B cell (primary cell): ENCODE measurements around the gene REV1. TPM values are rescaled to one million over a fixed set of nuclear protein-coding genes. Genes with fewer than 3 reads are reported as not detected.

ENCODE experiments used
- ATAC-seq: fragments of 200-7000 bp; cut with Tn5 transposase; one replicate; pipeline ENCODE4 v1.10.0; 2021; ENCODE audit warnings: low read depth, mild to moderate bottlenecking, moderate number of reproducible peaks, moderate library complexity
- CTCF ChIA-PET: fragments of 350-600 bp; sonication (Branson Sonifier 250); formaldehyde crosslinking; loops from one replicate; lab custom pipeline; 2021; ENCODE audit warnings: antibody characterized with exemption, inconsistent platforms; lab: Charles Lee
- POLR2A ChIA-PET: fragments of 350-600 bp; sonication (Branson Sonifier 250); formaldehyde crosslinking; loops from one replicate; lab custom pipeline; 2021; ENCODE audit warnings: antibody characterized with exemption; lab: Charles Lee
- DNase-seq: peaks from one replicate; pipeline ENCODE4 v3.0.0; 2013
- H2AFZ ChIP-seq: 2 replicates; pipeline ENCODE4 v1.6.1; 2012; ENCODE audit warnings: mild to moderate bottlenecking, low read depth, low read length; ENCODE audit not compliant: insufficient read depth, poor library complexity, severe bottlenecking
- H3K27ac ChIP-seq, 2 donors: 1 replicate in 1 of 2; 2 replicates in 1 of 2; pipeline ENCODE4 v1.5.1; 2012 to 2013; ENCODE audit warnings: low read length in 2 of 2, mild to moderate bottlenecking in 2 of 2, moderate library complexity in 1 of 2
- H3K27me3 ChIP-seq, 4 experiments: fragments of 200-600 bp in 1 of 4; sonication (generic) in 1 of 4; replicated peaks in 1 of 4; 1 replicate in 2 of 4; 2 replicates in 2 of 4; pipeline versions ENCODE4 v1.6.1 to v1.7.0; 2013 to 2016; ENCODE audit warnings: low read length in 3 of 4, mild to moderate bottlenecking in 2 of 4, mixed read lengths in 1 of 4, moderate library complexity in 1 of 4; ENCODE audit not compliant: insufficient read depth in 4 of 4, control insufficient read depth in 3 of 4; ENCODE audit errors: control extremely low read depth in 1 of 4
- H3K36me3 ChIP-seq, 2 experiments: replicated peaks in 1 of 2; 1 replicate in 1 of 2; 2 replicates in 1 of 2; pipeline versions ENCODE4 v1.6.1 to v1.7.1; 2013; ENCODE audit warnings: low read length in 1 of 2; ENCODE audit not compliant: insufficient read depth in 2 of 2, control insufficient read depth in 1 of 2; ENCODE audit errors: control extremely low read depth in 1 of 2, extremely low read depth in 1 of 2
- H3K4me1 ChIP-seq, 2 donors: fragments of 200-600 bp in 1 of 2; sonication (generic) in 1 of 2; 1 replicate in 1 of 2; 2 replicates in 1 of 2; pipeline versions ENCODE4 v1.5.1 to v1.6.1; 2013 to 2017; ENCODE audit warnings: low read length in 2 of 2; ENCODE audit not compliant: control insufficient read depth in 2 of 2, insufficient read depth in 2 of 2
- H3K4me2 ChIP-seq: replicated peaks from 2 replicates; pipeline ENCODE3; 2012; ENCODE audit warnings: mild to moderate bottlenecking, low read depth, low read length; ENCODE audit not compliant: poor library complexity, severe bottlenecking
- H3K4me3 ChIP-seq, 5 experiments: fragments of 200-600 bp in 1 of 5; sonication (generic) in 1 of 5; 1 replicate in 3 of 5; 2 replicates in 2 of 5; pipeline versions ENCODE4 v1.5.1 to v1.7.0; 2011 to 2016; ENCODE audit warnings: low read length in 4 of 5, mild to moderate bottlenecking in 4 of 5, low read depth in 2 of 5, control low read depth in 1 of 5, moderate library complexity in 1 of 5; ENCODE audit not compliant: insufficient read depth in 1 of 5; ENCODE audit errors: control extremely low read depth in 1 of 5, extremely low read depth in 1 of 5
- H3K79me2 ChIP-seq: fragments of 200-600 bp; sonication (generic); one replicate; pipeline ENCODE4 v1.6.0; 2016; ENCODE audit warnings: low read length; ENCODE audit not compliant: control insufficient read depth, insufficient read depth
- H3K9ac ChIP-seq: fragments of 200-600 bp; sonication (generic); 2 replicates; pipeline ENCODE4 v1.6.1; 2017; ENCODE audit warnings: mild to moderate bottlenecking, low read length, moderate library complexity
- H3K9me3 ChIP-seq, 3 donors: one replicate each; pipeline versions ENCODE4 v1.6.1 to v1.7.1; 2013; ENCODE audit warnings: low read length in 2 of 3; ENCODE audit not compliant: control insufficient read depth in 2 of 3, insufficient read depth in 1 of 3; ENCODE audit errors: control extremely low read depth in 1 of 3
- H4K20me1 ChIP-seq: 2 replicates; pipeline ENCODE4 v1.6.0; 2012; ENCODE audit warnings: mild to moderate bottlenecking, low read length; ENCODE audit not compliant: insufficient read depth, control insufficient read depth, poor library complexity, severe bottlenecking
- H3K27ac Mint-ChIP-seq: one replicate; pipeline ENCODE4 v1.8.0; 2021; ENCODE audit warnings: mixed read lengths
- H3K27me3 Mint-ChIP-seq: one replicate; pipeline ENCODE4 v1.8.0; 2021; ENCODE audit warnings: mixed read lengths
- H3K4me1 Mint-ChIP-seq: one replicate; pipeline ENCODE4 v1.8.0; 2021; ENCODE audit warnings: mixed read lengths
- H3K4me3 Mint-ChIP-seq: one replicate; pipeline ENCODE4 v1.8.0; 2021; ENCODE audit warnings: mixed read lengths
- H3K9me3 Mint-ChIP-seq: one replicate; pipeline ENCODE4 v1.8.0; 2022; ENCODE audit warnings: mixed read lengths; ENCODE audit not compliant: insufficient read depth
- CTCF ChIP-seq: fragments of 200-600 bp; IDR thresholded peaks from one replicate; pipeline ENCODE4 v1.8.0; 2022; ENCODE audit warnings: antibody characterized with exemption, mild to moderate bottlenecking
- EZH2 ChIP-seq: IDR thresholded peaks from 2 replicates; pipeline ENCODE4 v1.6.1; 2012; ENCODE audit warnings: borderline replicate concordance, low read depth, mild to moderate bottlenecking, moderate library complexity, low read length; ENCODE audit not compliant: insufficient read depth, poor library complexity, severe bottlenecking
- WGBS: methylation state at CpG from one replicate; pipeline ENCODE4 v1.1.5; 2013; ENCODE audit warnings: missing lambda C conversion rate; ENCODE audit not compliant: insufficient coverage; 5-methylcytosine and 5-hydroxymethylcytosine counted together
- intact Hi-C: fragments of 100-400 bp; cut with micrococcal nuclease; formaldehyde crosslinking; loops from one replicate; pipeline ENCODE4 v1.10.0; 2022
- polyA plus RNA-seq: library from polyadenylated mRNA; depleted of rRNA; stranded (reverse); fragments of >200 nt; gene quantifications from 2 replicates; pipeline ENCODE4 v1.2.3, GENCODE V29; 2012
- total RNA-seq, 2 donors: library from RNA; stranded (reverse); fragments of 120-200 nt in 1 of 2; gene quantifications; 1 replicate in 1 of 2; 2 replicates in 1 of 2; pipeline versions ENCODE4 v1.2.3 to v1.2.4, GENCODE V29; 2013 to 2022

REV1 gene
- total and polyA plus RNA-seq, 2 donors (not counting 1 experiment from before 2014, with no cell fraction given), result 25.4 to 70.5 TPM

- intact Hi-C loops, result no loop called here
- DNase-seq, result no peak
- no peak overlapping the region for H3K4me3 ChIP-seq
- H3K9me3 ChIP-seq, result no peaks in the 10 kb centered on the region
- no peak for ATAC-seq
- no peaks in the 10 kb centered on the region for H3K79me2 ChIP-seq
- Mint-ChIP-seq H3K27me3 (no peaks in the 10 kb centered on the region), H3K9me3 (no peaks in the 10 kb centered on the region), H3K27ac (no peak overlapping the region), H3K4me3 (no peak overlapping the region), H3K4me1 (no peaks in the 10 kb centered on the region)
- H3K27ac ChIP-seq, result no peak overlapping the region
- H4K20me1 ChIP-seq, result no peaks in the 10 kb centered on the region
- no peak for TF ChIP-seq CTCF
- TF ChIP-seq EZH2, result no peak
- H3K4me2 ChIP-seq, result no peak overlapping the region
- H3K27me3 ChIP-seq, result no peaks in the 10 kb centered on the region
- POLR2A ChIA-PET, result no interaction called here
- CTCF ChIA-PET, result interaction anchor here (0.9 kb wide), 1 partner anchor 15 kb away, joined by 3 read pairs; no protein-coding TSS in a partner anchor
- H3K9ac ChIP-seq, result no peak overlapping the region
- no peak overlapping the region for H2AFZ ChIP-seq
- no peaks in the 10 kb centered on the region for H3K4me1 ChIP-seq
- 100% methylated on average over 1 of the region's 6 CpGs for WGBS
- H3K36me3 ChIP-seq, result peaks cover 2 to 58% of the 10 kb centered on the region in 2 experiments
Observed at GRCh38 chr2:99406137-99406536, 83.7 kb downstream of the REV1 start.

GRCh38 chr2:99404797-99405669 lies 84.8 kb downstream of the REV1 start:
- Mint-ChIP-seq H3K9me3 (no peaks in the 10 kb centered on the region), H3K4me3 (no peak overlapping the region), H3K27me3 (no peaks in the 10 kb centered on the region), H3K4me1 (no peaks in the 10 kb centered on the region), H3K27ac (no peak overlapping the region)
- Histone ChIP-seq H3K4me1 (no peaks in the 10 kb centered on the region), H3K36me3 (peaks cover 2 to 69% of the 10 kb centered on the region in 2 experiments), H3K27ac (no peak overlapping the region), H3K9me3 (no peaks in the 10 kb centered on the region), H3K27me3 (no peaks in the 10 kb centered on the region), H3K79me2 (no peaks in the 10 kb centered on the region), H2AFZ (no peak overlapping the region), H4K20me1 (no peaks in the 10 kb centered on the region), H3K4me2 (no peak overlapping the region), H3K4me3 (no peak overlapping the region), H3K9ac (no peak overlapping the region)
- ATAC-seq, result no peak
- POLR2A ChIA-PET, result no interaction called here
- 88% methylated on average over 4 of the region's 5 CpGs for WGBS
- CTCF ChIA-PET, result no interaction called here
- TF ChIP-seq EZH2 (no peak), CTCF (no peak)
- intact Hi-C loops, result no loop called here
- no peak for DNase-seq
